Ovary (tissue), 9 donors: Measurements from ENCODE around the gene QARS1. TPM values are rescaled to one million over a fixed set of nuclear protein-coding genes. Genes with fewer than 3 reads are reported as not detected.
A peak's percentile ranks its signal among the peaks of the same experiment; 100 is the strongest.

Experiments used
- DNase-seq, 5 donors: peaks; one replicate each; pipeline ENCODE4 v3.0.0-alpha.2; 2019 to 2020
- H3K27ac ChIP-seq, 2 donors: fragments of 200-600 bp; one replicate each; pipeline versions ENCODE4 v1.5.1 to v1.8.0; 2019 to 2022
- H3K27me3 ChIP-seq: fragments of 200-600 bp; one replicate; pipeline ENCODE4 v1.8.0; 2022
- H3K36me3 ChIP-seq: fragments of 200-600 bp; sonication (generic); one replicate; pipeline ENCODE4 v1.5.1; 2019
- H3K4me1 ChIP-seq: one replicate; pipeline ENCODE4 v1.8.1; 2013; ENCODE audit warnings: mild to moderate bottlenecking, moderate library complexity; ENCODE audit not compliant: insufficient read depth
- H3K4me3 ChIP-seq: fragments of 200-600 bp; sonication (generic); one replicate; pipeline ENCODE4 v1.5.1; 2017
- H3K9me3 ChIP-seq, 2 donors: fragments of 200-600 bp in 1 of 2; sonication (generic) in 1 of 2; one replicate each; pipeline versions ENCODE4 v1.5.1 to v1.8.1; 2013 to 2019; ENCODE audit warnings: mild to moderate bottlenecking in 1 of 2, moderate library complexity in 1 of 2
- EP300 ChIP-seq: sonication (generic); formaldehyde crosslinking; IDR thresholded peaks from one replicate; pipeline ENCODE4 v1.6.1; 2017; ENCODE audit warnings: antibody characterized with exemption
- POLR2A ChIP-seq: fragments of 450-650 bp; IDR thresholded peaks from one replicate; pipeline ENCODE4 v1.6.1; 2017; ENCODE audit warnings: antibody characterized with exemption, mild to moderate bottlenecking, moderate library complexity
- WGBS, 3 donors: extraction: QIAGEN DNeasy Blood & Tissue Kit in 1 of 3; methylation state at CpG; one replicate each; pipeline versions ENCODE4 v1.1.5 to v1.1.7; 2013 to 2017; 5-methylcytosine and 5-hydroxymethylcytosine counted together
- intact Hi-C, 4 donors: fragments of 100-400 bp; cut with DNase I; formaldehyde crosslinking; loops; one replicate each; pipeline versions ENCODE4 v1.11.0 to v1.15.1; 2022 to 2023
- polyA plus RNA-seq, 2 donors: library from polyadenylated mRNA; stranded (reverse); fragments of 200-250 nt in 1 of 2; fragments of 350-450 nt in 1 of 2; fragmentation: Illumina TruSeq in 1 of 2; extraction: RNeasy Lipid Tissue Mini Kit (QIAGEN cat#74804) in 1 of 2; gene quantifications; one replicate each; pipeline ENCODE4 v1.2.3, GENCODE V29; 2013 to 2014
- total RNA-seq, 7 donors: library from RNA; depleted of rRNA in 2 of 7; stranded (reverse); fragments of >200 nt in 2 of 7; fragmentation: NEBNext Ultra II Directional in 3 of 7; extraction: Animal tissue kit (Norgen Biotek cat#: 25700) in 3 of 7; gene quantifications; one replicate each; pipeline versions ENCODE4 v1.1.0 to v1.2.4, GENCODE V29; 2016 to 2023
- TF ChIP-seq, protein P1 (sequence below), 3 donors: fragments of 450-650 bp in 2 of 3; fragments of 200-600 bp in 1 of 3; IDR thresholded peaks; one replicate each; pipeline versions ENCODE4 v1.5.1 to v1.8.0; 2016 to 2022; ENCODE audit warnings: antibody characterized with exemption in 3 of 3, mild to moderate bottlenecking in 1 of 3
- donor health status: DM: no; HTN: no; CAD: no; lungs with moderate emphysema.
- donor health status: DM: no; HTN: no; CAD: no.
- donor health status: Bipolar disorder and iron deficiency.
- donor health status: DM: yes; HTN: yes; CAD: no.
- donor health status: DM: no; HTN: no; CAD: no.
- donor health status: DM: yes; HTN: yes; CAD: no.

Gene QARS1
- total and polyA plus RNA-seq, 9 donors, result 165 to 293 (median 204) TPM

DNA sequence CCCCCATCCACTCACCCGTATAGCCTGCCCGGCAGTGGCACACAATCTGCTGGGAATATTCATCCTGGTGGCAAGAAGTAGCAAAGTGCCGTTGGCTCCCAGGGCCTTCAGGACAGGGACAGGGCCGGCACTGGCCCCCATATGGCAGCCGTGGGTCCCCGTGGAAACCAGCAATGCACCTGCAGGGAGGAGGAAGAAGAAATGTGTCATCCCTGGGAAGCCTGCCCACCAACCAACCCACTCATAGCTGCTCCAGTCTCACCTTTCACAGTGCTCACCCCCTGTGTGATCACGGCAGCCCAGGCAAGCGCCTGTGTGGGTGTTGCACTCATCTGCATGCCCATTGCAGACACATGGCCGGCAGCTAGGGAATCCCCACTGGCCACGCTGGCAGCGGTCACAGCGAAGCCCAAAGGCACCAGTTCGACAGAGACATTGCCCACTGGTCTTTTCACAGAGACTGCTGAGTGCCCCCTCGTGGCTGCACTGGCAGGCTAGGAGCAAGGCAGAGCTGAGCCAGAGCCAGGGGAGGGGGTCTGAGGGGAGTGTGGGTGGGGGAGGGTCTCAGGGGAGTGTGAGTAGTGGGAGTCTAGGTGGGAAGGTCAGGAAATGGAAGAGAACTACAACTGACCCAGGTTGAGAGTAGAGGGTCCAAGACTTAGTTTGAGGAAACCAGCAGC, 20.6 kb upstream of the QARS1 start:
- Histone ChIP-seq H3K4me3 (no peak overlapping the region), H3K9me3 (no peaks in the 10 kb centered on the region), H3K27me3 (no peaks in the 10 kb centered on the region), H3K4me1 (no peaks in the 10 kb centered on the region), H3K36me3 (no peaks in the 10 kb centered on the region), H3K27ac (no peak overlapping the region)
- no peak for DNase-seq
- 67 to 74% (median 68%) methylated on average over 13 to 14 of the region's 14 CpGs for WGBS, 3 donors
- intact Hi-C loops, result loop anchor here in 1 of 4 donors (5.0 kb wide), 1 partner anchor 37 kb away; no protein-coding TSS in a partner anchor
- no peak for TF ChIP-seq POLR2A
- TF ChIP-seq, protein P1, sequence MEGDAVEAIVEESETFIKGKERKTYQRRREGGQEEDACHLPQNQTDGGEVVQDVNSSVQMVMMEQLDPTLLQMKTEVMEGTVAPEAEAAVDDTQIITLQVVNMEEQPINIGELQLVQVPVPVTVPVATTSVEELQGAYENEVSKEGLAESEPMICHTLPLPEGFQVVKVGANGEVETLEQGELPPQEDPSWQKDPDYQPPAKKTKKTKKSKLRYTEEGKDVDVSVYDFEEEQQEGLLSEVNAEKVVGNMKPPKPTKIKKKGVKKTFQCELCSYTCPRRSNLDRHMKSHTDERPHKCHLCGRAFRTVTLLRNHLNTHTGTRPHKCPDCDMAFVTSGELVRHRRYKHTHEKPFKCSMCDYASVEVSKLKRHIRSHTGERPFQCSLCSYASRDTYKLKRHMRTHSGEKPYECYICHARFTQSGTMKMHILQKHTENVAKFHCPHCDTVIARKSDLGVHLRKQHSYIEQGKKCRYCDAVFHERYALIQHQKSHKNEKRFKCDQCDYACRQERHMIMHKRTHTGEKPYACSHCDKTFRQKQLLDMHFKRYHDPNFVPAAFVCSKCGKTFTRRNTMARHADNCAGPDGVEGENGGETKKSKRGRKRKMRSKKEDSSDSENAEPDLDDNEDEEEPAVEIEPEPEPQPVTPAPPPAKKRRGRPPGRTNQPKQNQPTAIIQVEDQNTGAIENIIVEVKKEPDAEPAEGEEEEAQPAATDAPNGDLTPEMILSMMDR (IDR thresholded peaks at IDR 0.05), result no peak
- TF ChIP-seq EP300, result no peak

DNA sequence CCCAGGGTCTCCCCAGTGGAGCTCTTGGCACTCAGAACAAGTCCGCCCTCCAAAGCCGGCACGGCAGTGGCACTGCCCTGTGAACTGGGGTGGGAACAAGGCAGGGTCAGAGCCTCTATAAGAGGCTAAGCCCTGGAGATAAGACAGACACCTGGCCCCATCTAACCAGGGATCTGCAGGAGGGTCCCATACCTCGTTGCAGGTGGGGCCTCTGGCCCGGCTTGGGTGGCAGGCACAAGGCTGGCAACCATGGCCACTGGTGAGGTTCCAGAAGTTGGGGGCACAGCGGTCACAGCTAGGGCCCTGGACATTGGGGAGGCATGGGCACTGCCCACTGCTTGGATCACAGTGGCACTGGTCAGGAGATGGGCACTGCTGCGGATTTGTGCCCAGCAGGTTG, 19.6 kb upstream of the QARS1 start:
- H3K4me1 ChIP-seq, result peaks cover 6% of the 10 kb centered on the region
- H3K27ac ChIP-seq, result no peak overlapping the region
- no peaks in the 10 kb centered on the region for H3K36me3 ChIP-seq
- 80 to 88% (median 82%) methylated on average over 5 to 7 of the region's 7 CpGs for WGBS, 3 donors
- no peak for DNase-seq
- H3K27me3 ChIP-seq, result no peaks in the 10 kb centered on the region
- no peak for TF ChIP-seq EP300
- TF ChIP-seq POLR2A, result no peak
- TF ChIP-seq, protein P1 (IDR thresholded peaks at IDR 0.05), result no peak
- no peaks in the 10 kb centered on the region for H3K9me3 ChIP-seq
- intact Hi-C loops, result no loop called here
- H3K4me3 ChIP-seq, result no peak overlapping the region

GRCh38 chr3:49123687-49124086, 19.1 kb upstream of the QARS1 start:
- TF ChIP-seq POLR2A (no peak), EP300 (no peak)
- Histone ChIP-seq H3K27ac (no peak overlapping the region), H3K4me3 (no peak overlapping the region), H3K4me1 (peaks cover 7% of the 10 kb centered on the region), H3K27me3 (no peaks in the 10 kb centered on the region), H3K9me3 (no peaks in the 10 kb centered on the region), H3K36me3 (no peaks in the 10 kb centered on the region)
- DNase-seq, result no peak
- 91 to 92% (median 92%) methylated on average over 17 of the region's 17 CpGs for WGBS, 3 donors
- intact Hi-C loops, result no loop called here

DNA sequence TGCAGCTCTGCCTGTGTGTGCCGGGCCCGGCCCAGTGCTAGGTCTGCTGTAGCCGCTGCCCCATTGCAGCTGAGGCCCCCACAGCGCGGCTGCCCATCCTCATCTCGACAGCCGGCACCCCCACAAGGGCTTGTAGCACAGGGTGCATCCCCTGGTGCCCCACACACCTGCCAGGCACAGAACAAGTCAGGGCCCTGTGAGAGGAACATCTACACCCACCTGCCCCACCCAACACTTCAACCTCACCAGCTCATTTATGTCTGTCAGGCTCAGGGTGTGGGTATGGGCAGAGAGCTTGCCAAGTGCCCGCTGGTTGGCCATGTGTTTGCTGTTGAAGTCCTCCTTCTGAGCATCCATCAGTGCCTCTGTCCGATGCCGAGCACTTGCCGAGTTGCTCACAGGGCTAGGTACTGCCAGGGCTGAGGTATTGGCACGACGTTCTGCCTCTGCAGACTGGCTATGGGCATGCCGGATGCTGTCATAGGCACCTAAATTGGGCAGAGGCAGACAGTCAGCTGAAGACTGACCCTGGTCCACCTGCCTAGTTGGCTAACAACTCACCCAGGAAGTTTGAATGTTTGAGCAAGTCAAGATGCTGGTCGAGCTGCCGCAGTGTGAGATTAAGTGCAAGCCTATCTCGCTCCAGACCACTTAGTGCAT, 18.5 kb upstream of the QARS1 start:
- peaks cover 7% of the 10 kb centered on the region for H3K4me1 ChIP-seq
- 88 to 93% (median 92%) methylated on average over 17 of the region's 17 CpGs for WGBS, 3 donors
- intact Hi-C loops, result no loop called here
- H3K27ac ChIP-seq, result no peak overlapping the region
- no peak overlapping the region for H3K4me3 ChIP-seq
- DNase-seq, result peak in 1 of 5 donors; percentile 7
- no peaks in the 10 kb centered on the region for H3K27me3 ChIP-seq
- TF ChIP-seq, protein P1 (IDR thresholded peaks at IDR 0.05), result no peak
- TF ChIP-seq EP300, result no peak
- no peak for TF ChIP-seq POLR2A
- no peaks in the 10 kb centered on the region for H3K36me3 ChIP-seq
- H3K9me3 ChIP-seq, result no peaks in the 10 kb centered on the region

- Histone ChIP-seq H3K27me3 (no peaks in the 10 kb centered on the region), H3K4me1 (peaks cover 7% of the 10 kb centered on the region), H3K36me3 (no peaks in the 10 kb centered on the region), H3K4me3 (no peak overlapping the region), H3K9me3 (no peaks in the 10 kb centered on the region), H3K27ac (no peak overlapping the region)
- TF ChIP-seq, protein P1 (IDR thresholded peaks at IDR 0.05), result no peak
- TF ChIP-seq POLR2A (no peak), EP300 (no peak)
- WGBS, 3 donors, result 72 to 83% (median 80%) methylated on average over 7 of the region's 7 CpGs
- intact Hi-C loops, result no loop called here
- no peak for DNase-seq
These were observed 17.9 kb upstream of the QARS1 start for GRCh38 chr3:49122451-49122850.
